CD14-positive monocyte (primary cell): ENCODE data around the gene FAM53A. TPM values are rescaled to one million over a fixed set of nuclear protein-coding genes. Genes with fewer than 3 reads are reported as not detected.
A peak's percentile ranks its signal among the peaks of the same experiment; 100 is the strongest.

ENCODE experiments used
- DNase-seq, 3 donors: peaks; one replicate each; pipeline ENCODE4 v3.0.0-alpha.2; 2011 to 2022
- H2AFZ ChIP-seq: 2 replicates; pipeline ENCODE4 v1.6.0; 2012; ENCODE audit warnings: mild to moderate bottlenecking, low read depth, low read length, inconsistent platforms; ENCODE audit not compliant: insufficient read depth, poor library complexity, severe bottlenecking
- H3K27ac ChIP-seq, 2 donors: 1 replicate in 1 of 2; 2 replicates in 1 of 2; pipeline ENCODE4 v1.5.1; 2012 to 2013; ENCODE audit warnings: low read length in 2 of 2, control low read depth in 1 of 2, inconsistent platforms in 1 of 2, low read depth in 1 of 2, mild to moderate bottlenecking in 1 of 2
- H3K27me3 ChIP-seq, 2 donors: one replicate each; pipeline versions ENCODE4 v1.6.0 to v1.6.1; 2011 to 2013; ENCODE audit warnings: low read length in 2 of 2; ENCODE audit not compliant: control insufficient read depth in 2 of 2, insufficient read depth in 2 of 2
- H3K36me3 ChIP-seq, 2 donors: replicated peaks in 1 of 2; 1 replicate in 1 of 2; 2 replicates in 1 of 2; pipeline versions ENCODE4 v1.5.1 to v1.6.1; 2012 to 2013; ENCODE audit warnings: low read length in 2 of 2, control low read depth in 1 of 2, inconsistent platforms in 1 of 2, mild to moderate bottlenecking in 1 of 2; ENCODE audit not compliant: insufficient read depth in 2 of 2, control insufficient read depth in 1 of 2
- H3K4me1 ChIP-seq, 2 donors: 1 replicate in 1 of 2; 2 replicates in 1 of 2; pipeline versions ENCODE4 v1.5.1 to v1.6.1; 2012 to 2013; ENCODE audit warnings: low read length in 2 of 2, control low read depth in 1 of 2, inconsistent platforms in 1 of 2, mild to moderate bottlenecking in 1 of 2, moderate library complexity in 1 of 2; ENCODE audit not compliant: insufficient read depth in 2 of 2, control insufficient read depth in 1 of 2
- H3K4me2 ChIP-seq: replicated peaks from 2 replicates; pipeline ENCODE3; 2012; ENCODE audit warnings: low read length, moderate library complexity, mild to moderate bottlenecking; ENCODE audit not compliant: poor library complexity, severe bottlenecking; ENCODE audit errors: extremely low read depth
- H3K4me3 ChIP-seq, 3 experiments: fragments of 200-600 bp in 1 of 3; sonication (generic) in 1 of 3; replicated peaks in 1 of 3; 1 replicate in 2 of 3; 2 replicates in 1 of 3; pipeline ENCODE4 v1.5.1; 2011 to 2013; ENCODE audit warnings: low read length in 3 of 3, mild to moderate bottlenecking in 3 of 3, control low read depth in 2 of 3, low read depth in 2 of 3, inconsistent platforms in 1 of 3, moderate library complexity in 1 of 3
- H3K79me2 ChIP-seq: 2 replicates; pipeline ENCODE4 v1.6.0; 2012; ENCODE audit warnings: mild to moderate bottlenecking, control low read depth, inconsistent platforms, low read length, moderate library complexity; ENCODE audit not compliant: insufficient read depth
- H3K9ac ChIP-seq: 2 replicates; pipeline ENCODE4 v1.6.0; 2017; ENCODE audit warnings: low read length, mild to moderate bottlenecking; ENCODE audit not compliant: insufficient read depth, poor library complexity, severe bottlenecking
- H3K9me3 ChIP-seq, 2 donors: replicated peaks in 1 of 2; 1 replicate in 1 of 2; 2 replicates in 1 of 2; pipeline versions ENCODE4 v1.5.1 to v1.6.1; 2012 to 2013; ENCODE audit warnings: low read length in 2 of 2, control low read depth in 1 of 2; ENCODE audit not compliant: control insufficient read depth in 1 of 2, insufficient read depth in 1 of 2
- H4K20me1 ChIP-seq: 2 replicates; pipeline ENCODE4 v1.6.0; 2012; ENCODE audit warnings: mild to moderate bottlenecking, low read length, control low read depth, moderate library complexity; ENCODE audit not compliant: insufficient read depth
- H3K27ac Mint-ChIP-seq, 7 donors: one replicate each; pipeline ENCODE4 v1.8.0; 2020; ENCODE audit warnings: mild to moderate bottlenecking in 7 of 7, mixed read lengths in 7 of 7, moderate library complexity in 6 of 7, inconsistent platforms in 2 of 7
- H3K27me3 Mint-ChIP-seq, 3 donors: one replicate each; pipeline ENCODE4 v1.8.0; 2021 to 2022; ENCODE audit warnings: low read depth in 3 of 3, mild to moderate bottlenecking in 3 of 3, mixed read lengths in 3 of 3, moderate library complexity in 3 of 3, inconsistent platforms in 1 of 3
- H3K36me3 Mint-ChIP-seq, 2 donors: one replicate each; pipeline ENCODE4 v1.8.0; 2020; ENCODE audit warnings: mixed read lengths in 2 of 2, inconsistent platforms in 1 of 2, mild to moderate bottlenecking in 1 of 2
- H3K4me1 Mint-ChIP-seq: one replicate; pipeline ENCODE4 v1.8.0; 2020; ENCODE audit warnings: mild to moderate bottlenecking, mixed read lengths
- H3K4me3 Mint-ChIP-seq, 2 donors: one replicate each; pipeline ENCODE4 v1.8.0; 2020; ENCODE audit warnings: mild to moderate bottlenecking in 2 of 2, mixed read lengths in 2 of 2, moderate library complexity in 1 of 2
- H3K9me3 Mint-ChIP-seq, 7 donors: one replicate each; pipeline ENCODE4 v1.8.0; 2020 to 2022; ENCODE audit warnings: mixed read lengths in 7 of 7, mild to moderate bottlenecking in 6 of 7, moderate library complexity in 6 of 7, inconsistent platforms in 2 of 7
- CTCF ChIP-seq: fragments of 200-600 bp; IDR thresholded peaks from one replicate; pipeline ENCODE4 v1.8.0; 2022; ENCODE audit warnings: antibody characterized with exemption, mild to moderate bottlenecking
- WGBS: methylation state at CpG from one replicate; pipeline ENCODE4 v1.1.5; 2013; ENCODE audit warnings: missing lambda C conversion rate; ENCODE audit not compliant: insufficient coverage; 5-methylcytosine and 5-hydroxymethylcytosine counted together
- intact Hi-C, 2 donors: fragments of 100-400 bp; cut with micrococcal nuclease; formaldehyde crosslinking; loops; one replicate each; pipeline versions ENCODE4 v1.15.0 to v1.15.1; 2023
- polyA plus RNA-seq, 3 donors: library from polyadenylated mRNA; depleted of rRNA in 1 of 3; unstranded in 2 of 3; stranded (reverse) in 1 of 3; fragments of 300-500 nt in 2 of 3; fragments of >200 nt in 1 of 3; fragmentation: Illumina TruSeq in 2 of 3; gene quantifications; 1 replicate in 2 of 3; 2 replicates in 1 of 3; pipeline ENCODE4 v1.2.3, GENCODE V29; 2012 to 2021

FAM53A gene
- polyA plus RNA-seq, 3 donors, result 0.40 to 0.82 (median 0.76) TPM

GRCh38 chr4:1695913-1696312 lies 11.8 kb upstream of the FAM53A start:
- Mint-ChIP-seq H3K4me1 (peaks cover 8% of the 10 kb centered on the region), H3K4me3 (no peak overlapping the region), H3K27ac (peak overlapping the region in 5 of 7 donors; percentile 12 to 83 (median 40)), H3K36me3 (peaks cover 62 to 87% of the 10 kb centered on the region in 2 donors), H3K27me3 (no peaks in the 10 kb centered on the region), H3K9me3 (no peaks in the 10 kb centered on the region)
- Histone ChIP-seq H3K4me1 (peaks cover 0 to 12% of the 10 kb centered on the region in 2 donors), H2AFZ (no peak overlapping the region), H3K36me3 (peaks cover 59 to 90% of the 10 kb centered on the region in 2 donors), H3K4me3 (no peak overlapping the region), H3K9ac (no peak overlapping the region), H3K79me2 (peaks cover 17% of the 10 kb centered on the region), H3K9me3 (no peaks in the 10 kb centered on the region), H3K27ac (no peak overlapping the region), H4K20me1 (peaks cover 3% of the 10 kb centered on the region), H3K4me2 (no peak overlapping the region), H3K27me3 (no peaks in the 10 kb centered on the region)
- no peak for TF ChIP-seq CTCF
- DNase-seq, result no peak
- 90% methylated on average over 2 of the region's 5 CpGs for WGBS
- intact Hi-C loops, result loop anchor here in 1 of 2 donors (2.0 kb wide), 1 partner anchor 25 kb away; the partner anchor contains the start of genes TACC3 and TMEM129

GRCh38 chr4:1693131-1693896 lies 9.2 kb upstream of the FAM53A start:
- H3K9ac ChIP-seq, result no peak overlapping the region
- peak; percentile 69 to 81 (median 75) for DNase-seq
- H3K9me3 ChIP-seq, result no peaks in the 10 kb centered on the region
- WGBS, result 0% methylated on average over 3 of the region's 7 CpGs
- H3K79me2 ChIP-seq, result no peaks in the 10 kb centered on the region
- intact Hi-C loops, result loop anchor here (1.0 to 2.0 kb wide), 2 partner anchors 33 kb away; no protein-coding TSS in a partner anchor
- peaks cover 0 to 4% of the 10 kb centered on the region in 2 donors for H3K4me1 ChIP-seq
- H3K27ac Mint-ChIP-seq, result peak overlapping the region in 1 of 7 donors; percentile 64
- no peak overlapping the region for H2AFZ ChIP-seq
- no peak overlapping the region for H3K4me3 Mint-ChIP-seq
- peaks cover 2% of the 10 kb centered on the region for H3K4me1 Mint-ChIP-seq
- H3K27me3 ChIP-seq, result no peaks in the 10 kb centered on the region
- peaks cover 52 to 71% of the 10 kb centered on the region in 2 donors for H3K36me3 ChIP-seq
- H3K9me3 Mint-ChIP-seq, result no peaks in the 10 kb centered on the region
- no peaks in the 10 kb centered on the region for H3K27me3 Mint-ChIP-seq
- peaks cover 3% of the 10 kb centered on the region for H4K20me1 ChIP-seq
- no peak overlapping the region for H3K27ac ChIP-seq
- no peak overlapping the region for H3K4me3 ChIP-seq
- no peak overlapping the region for H3K4me2 ChIP-seq
- TF ChIP-seq CTCF, result peak; percentile 97
- H3K36me3 Mint-ChIP-seq, result peaks cover 56 to 76% of the 10 kb centered on the region in 2 donors
